ENCODE data around the gene CLTA.

- TF ChIP-seq CTCF (IDR thresholded peaks at IDR 0.05) (no peak), EP300 (IDR thresholded peaks at IDR 0.05) (no peak), ZFP36 (IDR thresholded peaks at IDR 0.05; ENCODE audit: borderline replicate concordance, partially characterized antibody) (no peak), POLR2AphosphoS2 (conservative IDR thresholded peaks at IDR 0.05; ENCODE audit: low read length) (no peak), FOSB (CRISPR knock-in tag; IDR thresholded peaks at IDR 0.05) (no peak), MAFK (IDR thresholded peaks at IDR 0.05; ENCODE audit: partially characterized antibody) (no peak), POLR2A (IDR thresholded peaks at IDR 0.05; ENCODE audit: low read length) (no peak), CBX2 (IDR thresholded peaks at IDR 0.05; ENCODE audit: borderline replicate concordance, low read depth) (no peak), REST (IDR thresholded peaks at IDR 0.05) (no peak), GATA3 (IDR thresholded peaks at IDR 0.05; ENCODE audit: borderline replicate concordance) (no peak)
Measured at GRCh38 chr9:36237230-36237629, 46.5 kb downstream of the CLTA start.

Data from A549 (cell line).